Ectodermal cell (in vitro differentiated cells): ENCODE results near the gene USH2A.
"Not testable (repeated sequence)": the region's sequence is repeated elsewhere in the genome, so short reads cannot be mapped to it uniquely, and the experiment has no call there.

ENCODE experiments used
- H3K27ac ChIP-seq: 2 replicates; pipeline ENCODE4 v1.7.0; 2013; ENCODE audit warnings: mild to moderate bottlenecking, low read depth, low read length; ENCODE audit not compliant: insufficient read depth, poor library complexity, severe bottlenecking
- H3K27me3 ChIP-seq: 2 replicates; pipeline ENCODE4 v1.7.0; 2013; ENCODE audit warnings: mild to moderate bottlenecking, low read length; ENCODE audit not compliant: insufficient read depth, control insufficient read depth, poor library complexity, severe bottlenecking
- H3K36me3 ChIP-seq: one replicate; pipeline ENCODE4 v1.7.0; 2013; ENCODE audit warnings: low read length; ENCODE audit not compliant: control insufficient read depth, insufficient read depth
- H3K4me1 ChIP-seq: one replicate; pipeline ENCODE4 v1.7.0; 2013; ENCODE audit warnings: low read length; ENCODE audit not compliant: control insufficient read depth, insufficient read depth
- H3K4me3 ChIP-seq: 2 replicates; pipeline ENCODE4 v1.7.0; 2013; ENCODE audit warnings: low read depth, low read length, control low read depth; ENCODE audit not compliant: insufficient read depth
- H3K9me3 ChIP-seq: 2 replicates; pipeline ENCODE4 v1.7.0; 2013; ENCODE audit warnings: mild to moderate bottlenecking, low read length, moderate library complexity; ENCODE audit not compliant: control insufficient read depth
- WGBS, 2 experiments: methylation state at CpG; one replicate each; pipeline ENCODE4 v1.1.7; 2013; ENCODE audit warnings: missing lambda C conversion rate in 2 of 2; 5-methylcytosine and 5-hydroxymethylcytosine counted together

USH2A gene

GRCh38 chr1:216390956-216391355 lies 32.3 kb downstream of the USH2A start:
- Histone ChIP-seq H3K4me1 (peaks cover 21% of the 10 kb centered on the region), H3K4me3 (no peak overlapping the region), H3K27ac (no peak overlapping the region), H3K36me3 (no peaks in the 10 kb centered on the region), H3K9me3 (no peaks in the 10 kb centered on the region), H3K27me3 (peaks cover 22% of the 10 kb centered on the region)
- WGBS, 2 experiments = 95 to 99% methylated on average over 2 to 3 of the region's 3 CpGs

GRCh38 chr1:216389774-216390173 lies 33.5 kb downstream of the USH2A start:
- H3K27me3 ChIP-seq = peaks cover 29% of the 10 kb centered on the region
- no peaks in the 10 kb centered on the region for H3K9me3 ChIP-seq
- no peaks in the 10 kb centered on the region for H3K36me3 ChIP-seq
- H3K4me3 ChIP-seq = no peak overlapping the region
- no peak overlapping the region for H3K27ac ChIP-seq
- peaks cover 21% of the 10 kb centered on the region for H3K4me1 ChIP-seq

GRCh38 chr1:216388558-216388957 lies 34.7 kb downstream of the USH2A start:
- Histone ChIP-seq H3K9me3 (no peaks in the 10 kb centered on the region), H3K36me3 (no peaks in the 10 kb centered on the region), H3K27me3 (peaks cover 31% of the 10 kb centered on the region), H3K27ac (peak overlapping the region; percentile 41), H3K4me3 (no peak overlapping the region), H3K4me1 (peaks cover 21% of the 10 kb centered on the region)
- WGBS, 2 experiments = 0% methylated on average over 2 of the region's 2 CpGs

GRCh38 chr1:216387782-216388181 lies 35.5 kb downstream of the USH2A start:
- Histone ChIP-seq H3K36me3 (no peaks in the 10 kb centered on the region), H3K9me3 (no peaks in the 10 kb centered on the region), H3K27me3 (peaks cover 31% of the 10 kb centered on the region), H3K4me1 (peaks cover 21% of the 10 kb centered on the region), H3K4me3 (no peak overlapping the region), H3K27ac (peak overlapping the region; percentile 41)
- 33 to 50% methylated on average over 1 of the region's 2 CpGs for WGBS, 2 experiments

GRCh38 chr1:216379441-216379840 lies 43.8 kb downstream of the USH2A start:
- WGBS, 2 experiments = no CpG with 5 or more reads among the region's 1 CpG

GRCh38 chr1:216368249-216368648 lies 55.0 kb downstream of the USH2A start:
- Histone ChIP-seq H3K4me3 (no peak overlapping the region), H3K36me3 (no peaks in the 10 kb centered on the region), H3K4me1 (no peaks in the 10 kb centered on the region), H3K27ac (no peak overlapping the region), H3K9me3 (no peaks in the 10 kb centered on the region), H3K27me3 (no peaks in the 10 kb centered on the region)
- 78 to 97% methylated on average over 1 to 2 of the region's 2 CpGs for WGBS, 2 experiments

More at GRCh38 chr1:216379441-216379840, 43.8 kb downstream of the USH2A start:
- H3K27ac ChIP-seq = no peak overlapping the region
- no peak overlapping the region for H3K4me3 ChIP-seq
- no peaks in the 10 kb centered on the region for H3K4me1 ChIP-seq
- H3K27me3 ChIP-seq = no peaks in the 10 kb centered on the region
- no peaks in the 10 kb centered on the region for H3K36me3 ChIP-seq
- no peaks in the 10 kb centered on the region for H3K9me3 ChIP-seq

GRCh38 chr1:216366979-216367378 lies 56.3 kb downstream of the USH2A start:
- Histone ChIP-seq H3K4me1 (no peaks in the 10 kb centered on the region), H3K9me3 (no peaks in the 10 kb centered on the region), H3K4me3 (no peak overlapping the region), H3K27ac (no peak overlapping the region), H3K27me3 (no peaks in the 10 kb centered on the region), H3K36me3 (no peaks in the 10 kb centered on the region)

GRCh38 chr1:216356945-216357344 lies 66.3 kb downstream of the USH2A start:
- H3K27me3 ChIP-seq = no peaks in the 10 kb centered on the region
- no peaks in the 10 kb centered on the region for H3K4me1 ChIP-seq
- H3K4me3 ChIP-seq = no peak overlapping the region
- H3K36me3 ChIP-seq = no peaks in the 10 kb centered on the region
- 100% methylated on average over 1 of the region's 2 CpGs; no CpG with 5 or more reads in 1 of the 2 experiments for WGBS, 2 experiments
- H3K27ac ChIP-seq = no peak overlapping the region
- H3K9me3 ChIP-seq = no peaks in the 10 kb centered on the region

- no peak overlapping the region for H3K4me3 ChIP-seq
- no peaks in the 10 kb centered on the region for H3K27me3 ChIP-seq
- 82 to 90% methylated on average over 1 of the region's 1 CpG for WGBS, 2 experiments
- H3K9me3 ChIP-seq = peaks cover 4% of the 10 kb centered on the region
- no peaks in the 10 kb centered on the region for H3K36me3 ChIP-seq
- no peak overlapping the region for H3K27ac ChIP-seq
- H3K4me1 ChIP-seq = no peaks in the 10 kb centered on the region
Measured at GRCh38 chr1:216350186-216350585, 73.1 kb downstream of the USH2A start.

- H3K36me3 ChIP-seq = no peaks in the 10 kb centered on the region
- H3K27me3 ChIP-seq = no peaks in the 10 kb centered on the region
- peaks cover 4% of the 10 kb centered on the region for H3K9me3 ChIP-seq
- H3K27ac ChIP-seq = no peak overlapping the region
- H3K4me3 ChIP-seq = no peak overlapping the region
- H3K4me1 ChIP-seq = no peaks in the 10 kb centered on the region
- WGBS, 2 experiments = 86 to 95% methylated on average over 3 of the region's 3 CpGs
Measured at GRCh38 chr1:216346526-216346925, 76.7 kb downstream of the USH2A start.

GRCh38 chr1:216340542-216340941 lies 82.7 kb downstream of the USH2A start:
- not testable (repeated sequence) for H3K27me3 ChIP-seq, H3K27ac ChIP-seq, H3K4me3 ChIP-seq, H3K36me3 ChIP-seq, H3K4me1 ChIP-seq, H3K9me3 ChIP-seq
- WGBS, 2 experiments = 88% methylated on average over 5 of the region's 5 CpGs
